Tibial artery (tissue), 4 donors: Measurements from ENCODE around the gene SCFD2.
A peak's percentile ranks its signal among the peaks of the same experiment; 100 is the strongest.

Source experiments
- DNase-seq, 2 donors: peaks; one replicate each; pipeline ENCODE4 v3.0.0-alpha.2; 2019
- H3K27ac ChIP-seq, 2 donors: fragments of 200-600 bp; sonication (generic) in 1 of 2; 1 replicate in 1 of 2; 2 replicates in 1 of 2; pipeline ENCODE4 v1.5.1; 2018 to 2019; ENCODE audit warnings: mild to moderate bottlenecking in 1 of 2
- H3K27me3 ChIP-seq, 2 donors: fragments of 200-600 bp; sonication (generic) in 1 of 2; one replicate each; pipeline versions ENCODE4 v1.5.1 to v1.6.0; 2016 to 2019
- H3K36me3 ChIP-seq, 3 donors: fragments of 200-600 bp; sonication (generic) in 2 of 3; one replicate each; pipeline ENCODE4 v1.5.1; 2016 to 2019; ENCODE audit warnings: mild to moderate bottlenecking in 2 of 3
- H3K4me1 ChIP-seq, 4 donors: fragments of 200-600 bp; sonication (generic) in 2 of 4; 1 replicate in 3 of 4; 2 replicates in 1 of 4; pipeline ENCODE4 v1.5.1; 2016 to 2019
- H3K4me3 ChIP-seq, 2 donors: fragments of 200-600 bp; sonication (generic) in 1 of 2; 1 replicate in 1 of 2; 2 replicates in 1 of 2; pipeline ENCODE4 v1.5.1; 2018 to 2019; ENCODE audit warnings: mild to moderate bottlenecking in 2 of 2
- H3K9me3 ChIP-seq, 3 donors: fragments of 200-600 bp; sonication (generic) in 1 of 3; one replicate each; pipeline ENCODE4 v1.5.1; 2016 to 2019
- intact Hi-C: fragments of 100-400 bp; cut with DNase I; formaldehyde crosslinking; loops from one replicate; pipeline ENCODE4 v1.15.0; 2023; ENCODE audit warnings: low total_unique reads
- TF ChIP-seq, protein P1 (sequence below), 2 experiments: fragments of 200-600 bp in 1 of 2; fragments of 450-650 bp in 1 of 2; IDR thresholded peaks; one replicate each; pipeline ENCODE4 v1.5.1; 2017 to 2019; ENCODE audit warnings: antibody characterized with exemption in 2 of 2, mild to moderate bottlenecking in 1 of 2, moderate library complexity in 1 of 2

The SCFD2 gene

DNA sequence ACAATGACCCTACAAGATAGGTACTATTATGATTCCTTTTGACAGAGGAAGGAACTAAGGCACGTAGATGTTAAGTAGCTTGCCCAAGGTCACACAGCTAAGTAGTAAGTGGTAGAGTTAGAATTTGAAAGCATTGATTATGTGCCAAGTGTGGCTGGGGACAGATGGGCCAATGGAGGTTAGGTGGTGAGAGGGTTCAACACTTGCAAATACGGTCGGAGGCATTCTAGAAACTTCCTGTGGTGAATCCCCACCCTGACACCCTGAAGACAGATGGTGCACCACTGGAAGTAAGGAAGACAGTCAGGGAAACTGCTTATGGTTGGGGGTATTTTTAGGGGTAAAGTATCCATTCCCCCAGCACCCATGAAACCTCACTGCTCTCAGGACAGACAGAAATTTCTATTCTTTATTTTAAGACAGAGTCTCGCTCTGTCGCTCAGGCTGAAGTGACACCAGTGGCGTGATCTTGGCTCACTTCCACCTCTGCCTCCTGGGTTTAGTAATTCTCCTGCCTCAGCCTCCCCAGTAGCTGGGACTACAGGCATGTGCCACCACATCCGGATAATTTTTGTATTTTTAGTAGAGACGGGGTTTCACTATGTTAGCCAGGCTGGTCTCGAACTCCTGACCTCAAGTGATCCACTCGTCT is 361.2 kb downstream of the SCFD2 start:
- H3K27ac ChIP-seq = no peak overlapping the region
- intact Hi-C loops = no loop called here

DNA sequence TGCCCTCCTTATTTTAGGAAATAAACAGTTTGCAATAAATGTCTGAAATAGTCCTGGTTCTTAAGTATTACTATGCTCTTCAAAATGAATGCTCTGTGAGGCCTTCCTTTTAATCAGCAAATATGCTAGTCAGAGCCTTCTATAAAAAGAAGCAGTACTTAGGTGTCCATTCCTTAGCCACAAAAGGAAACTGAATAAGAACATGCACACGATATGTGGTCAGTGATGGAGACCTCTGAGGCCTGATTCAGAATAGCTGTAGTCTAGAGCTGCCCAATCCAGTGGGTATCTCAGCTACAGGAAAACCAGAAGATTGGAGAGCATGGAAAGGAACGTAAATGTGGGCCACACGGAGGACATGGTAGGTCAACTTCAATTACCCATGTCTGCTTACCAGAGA is 361.9 kb downstream of the SCFD2 start:
- no peak for DNase-seq
- H3K4me1 ChIP-seq = no peaks in the 10 kb centered on the region
- H3K27ac ChIP-seq = no peak overlapping the region
- TF ChIP-seq, protein P1, sequence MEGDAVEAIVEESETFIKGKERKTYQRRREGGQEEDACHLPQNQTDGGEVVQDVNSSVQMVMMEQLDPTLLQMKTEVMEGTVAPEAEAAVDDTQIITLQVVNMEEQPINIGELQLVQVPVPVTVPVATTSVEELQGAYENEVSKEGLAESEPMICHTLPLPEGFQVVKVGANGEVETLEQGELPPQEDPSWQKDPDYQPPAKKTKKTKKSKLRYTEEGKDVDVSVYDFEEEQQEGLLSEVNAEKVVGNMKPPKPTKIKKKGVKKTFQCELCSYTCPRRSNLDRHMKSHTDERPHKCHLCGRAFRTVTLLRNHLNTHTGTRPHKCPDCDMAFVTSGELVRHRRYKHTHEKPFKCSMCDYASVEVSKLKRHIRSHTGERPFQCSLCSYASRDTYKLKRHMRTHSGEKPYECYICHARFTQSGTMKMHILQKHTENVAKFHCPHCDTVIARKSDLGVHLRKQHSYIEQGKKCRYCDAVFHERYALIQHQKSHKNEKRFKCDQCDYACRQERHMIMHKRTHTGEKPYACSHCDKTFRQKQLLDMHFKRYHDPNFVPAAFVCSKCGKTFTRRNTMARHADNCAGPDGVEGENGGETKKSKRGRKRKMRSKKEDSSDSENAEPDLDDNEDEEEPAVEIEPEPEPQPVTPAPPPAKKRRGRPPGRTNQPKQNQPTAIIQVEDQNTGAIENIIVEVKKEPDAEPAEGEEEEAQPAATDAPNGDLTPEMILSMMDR (IDR thresholded peaks at IDR 0.05) = no peak
- H3K36me3 ChIP-seq = no peaks in the 10 kb centered on the region
- H3K4me3 ChIP-seq = no peak overlapping the region
- H3K9me3 ChIP-seq = no peaks in the 10 kb centered on the region
- H3K27me3 ChIP-seq = no peaks in the 10 kb centered on the region
- intact Hi-C loops = no loop called here

More for the DNA sequence above, 361.2 kb downstream of the SCFD2 start:
- no peaks in the 10 kb centered on the region for H3K9me3 ChIP-seq
- TF ChIP-seq, protein P1 (IDR thresholded peaks at IDR 0.05) = no peak
- H3K27me3 ChIP-seq = no peaks in the 10 kb centered on the region
- peaks cover 0 to under 1% (median 0%) of the 10 kb centered on the region in 4 donors for H3K4me1 ChIP-seq
- no peaks in the 10 kb centered on the region for H3K36me3 ChIP-seq
- H3K4me3 ChIP-seq = no peak overlapping the region
- DNase-seq = no peak

DNA sequence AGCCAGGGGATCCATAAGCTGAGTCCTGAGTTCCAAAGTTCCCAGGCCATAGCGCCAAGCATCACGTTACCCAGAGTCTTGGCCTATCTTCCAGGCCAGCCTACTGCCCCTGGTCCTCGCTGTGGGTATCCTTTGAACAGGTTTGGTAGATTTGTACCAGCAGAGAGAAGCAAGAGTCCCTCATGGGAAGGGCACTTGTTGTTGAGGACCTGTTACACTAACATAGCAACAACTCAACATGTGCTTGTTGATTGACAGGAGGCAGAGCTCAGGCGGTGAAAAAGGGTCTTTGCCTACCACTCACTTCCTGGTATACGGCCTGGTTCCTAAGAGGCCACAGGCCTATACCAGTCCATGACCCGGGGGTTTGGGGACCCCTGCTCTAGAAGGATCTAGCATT is 365.3 kb downstream of the SCFD2 start:
- Histone ChIP-seq H3K4me1 (peaks cover 0 to 32% (median 18%) of the 10 kb centered on the region in 4 donors), H3K4me3 (no peak overlapping the region), H3K9me3 (no peaks in the 10 kb centered on the region), H3K27me3 (no peaks in the 10 kb centered on the region), H3K36me3 (no peaks in the 10 kb centered on the region), H3K27ac (no peak overlapping the region)
- DNase-seq = no peak
- TF ChIP-seq, protein P1 (IDR thresholded peaks at IDR 0.05) = no peak
- intact Hi-C loops = no loop called here

DNA sequence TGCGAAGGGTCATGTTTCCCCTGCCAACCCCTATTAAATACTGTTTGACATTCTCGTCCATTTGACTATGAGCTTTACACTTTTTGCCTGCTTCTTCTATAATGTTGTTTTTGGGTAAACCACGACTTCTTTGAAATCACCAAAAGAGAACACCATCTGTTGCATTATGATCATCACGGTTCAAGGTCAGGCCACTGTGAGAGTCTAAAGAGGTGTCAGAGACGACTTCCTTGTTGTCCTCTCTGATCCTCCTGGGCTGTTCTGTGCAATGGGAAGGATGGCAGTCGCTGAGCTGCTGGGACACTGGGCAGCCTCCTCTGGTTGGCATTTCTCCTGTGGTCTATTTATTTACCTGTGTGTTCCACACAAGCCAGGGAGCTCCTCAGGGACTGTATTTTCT is 366.2 kb downstream of the SCFD2 start:
- no peak overlapping the region for H3K4me3 ChIP-seq
- H3K27me3 ChIP-seq = no peaks in the 10 kb centered on the region
- no peaks in the 10 kb centered on the region for H3K9me3 ChIP-seq
- TF ChIP-seq, protein P1 (IDR thresholded peaks at IDR 0.05) = no peak
- intact Hi-C loops = no loop called here
- H3K36me3 ChIP-seq = no peaks in the 10 kb centered on the region
- H3K4me1 ChIP-seq = peaks cover 0 to 36% (median 18%) of the 10 kb centered on the region in 4 donors
- no peak for DNase-seq
- H3K27ac ChIP-seq = no peak overlapping the region

DNA sequence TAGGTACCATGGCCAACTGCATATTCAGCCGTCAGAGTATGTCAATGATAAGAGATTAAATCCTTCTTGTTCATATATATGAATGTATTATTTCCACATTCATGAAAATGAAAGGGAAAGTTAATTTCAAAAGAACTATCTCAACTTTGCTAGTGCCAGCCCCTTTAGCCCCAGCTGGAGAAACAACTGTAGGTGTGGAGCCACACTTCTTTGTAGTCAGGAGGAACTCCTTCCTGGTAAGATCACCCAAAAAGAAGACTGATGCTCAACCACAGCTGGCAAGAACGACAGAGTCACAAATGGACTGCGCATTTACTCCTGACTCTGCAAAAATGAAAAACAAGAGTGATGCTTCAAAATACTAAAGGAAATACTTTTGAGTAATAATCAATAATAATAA is 367.4 kb downstream of the SCFD2 start:
- Histone ChIP-seq H3K9me3 (no peaks in the 10 kb centered on the region), H3K27me3 (no peaks in the 10 kb centered on the region), H3K4me1 (peaks cover 0 to 47% (median 23%) of the 10 kb centered on the region in 4 donors), H3K27ac (peak overlapping the region in 1 of 2 donors; percentile 65), H3K36me3 (no peaks in the 10 kb centered on the region), H3K4me3 (no peak overlapping the region)
- no peak for DNase-seq
- TF ChIP-seq, protein P1 (IDR thresholded peaks at IDR 0.05) = no peak
- intact Hi-C loops = no loop called here

DNA sequence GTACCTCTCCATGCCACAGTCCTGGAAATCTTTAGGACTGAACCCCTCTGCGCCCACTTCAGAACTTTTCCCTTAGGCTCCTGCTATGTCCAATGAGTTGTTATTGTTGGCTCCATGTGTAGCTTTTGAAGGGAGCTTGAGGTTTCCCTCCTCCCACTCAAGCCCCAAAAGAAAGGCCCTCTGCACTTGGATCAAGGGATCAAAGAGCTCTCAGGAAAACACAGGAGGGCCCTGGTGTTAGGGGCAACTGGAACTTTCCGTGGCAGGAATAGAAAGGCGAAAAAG is 368.8 kb downstream of the SCFD2 start:
- intact Hi-C loops = no loop called here
- peak overlapping the region; percentile 52 to 65 for H3K27ac ChIP-seq
- peaks cover 0 to 48% (median 23%) of the 10 kb centered on the region in 4 donors for H3K4me1 ChIP-seq
- no peak for DNase-seq
- TF ChIP-seq, protein P1 (IDR thresholded peaks at IDR 0.05) = no peak
- H3K4me3 ChIP-seq = no peak overlapping the region
- no peaks in the 10 kb centered on the region for H3K27me3 ChIP-seq
- H3K9me3 ChIP-seq = no peaks in the 10 kb centered on the region
- H3K36me3 ChIP-seq = no peaks in the 10 kb centered on the region
